Lung (tissue), 12 donors: ENCODE measurements around the gene ZDHHC22. TPM values are rescaled to one million over a fixed set of nuclear protein-coding genes. Genes with fewer than 3 reads are reported as not detected.

Source experiments
- ATAC-seq: fragments of 200-7000 bp; cut with Tn5 transposase; one replicate; pipeline ENCODE4 v1.9.1; 2020; ENCODE audit warnings: moderate number of reproducible peaks; ENCODE audit not compliant: insufficient read depth, low FRiP score
- DNase-seq, 3 donors: peaks; one replicate each; pipeline ENCODE4 v3.0.0-alpha.2; 2013 to 2017
- H3K27ac ChIP-seq, 2 donors: one replicate each; pipeline ENCODE4 v1.5.1; 2013; ENCODE audit warnings: mild to moderate bottlenecking in 2 of 2, moderate library complexity in 2 of 2, control low read depth in 1 of 2, inconsistent platforms in 1 of 2, low read depth in 1 of 2, low read length in 1 of 2
- H3K27me3 ChIP-seq, 3 donors: one replicate each; pipeline ENCODE4 v1.5.1; 2013; ENCODE audit warnings: low read length in 2 of 3; ENCODE audit not compliant: control insufficient read depth in 3 of 3, insufficient read depth in 3 of 3
- H3K36me3 ChIP-seq, 4 donors: one replicate each; pipeline ENCODE4 v1.5.1; 2013; ENCODE audit warnings: low read length in 4 of 4, mild to moderate bottlenecking in 1 of 4, moderate library complexity in 1 of 4; ENCODE audit not compliant: control insufficient read depth in 4 of 4, insufficient read depth in 4 of 4
- H3K4me1 ChIP-seq, 5 donors: one replicate each; pipeline ENCODE4 v1.5.1; 2013; ENCODE audit warnings: low read length in 5 of 5, mild to moderate bottlenecking in 2 of 5, moderate library complexity in 1 of 5; ENCODE audit not compliant: control insufficient read depth in 5 of 5, insufficient read depth in 5 of 5
- H3K4me3 ChIP-seq: one replicate; pipeline ENCODE4 v1.5.1; 2013; ENCODE audit warnings: mild to moderate bottlenecking, control low read depth, moderate library complexity
- H3K9ac ChIP-seq, 2 donors: one replicate each; pipeline ENCODE4 v1.5.1; 2013; ENCODE audit warnings: low read length in 2 of 2, control low read depth in 1 of 2; ENCODE audit not compliant: insufficient read depth in 1 of 2
- H3K9me3 ChIP-seq, 4 donors: one replicate each; pipeline ENCODE4 v1.5.1; 2013; ENCODE audit warnings: low read length in 3 of 4, mild to moderate bottlenecking in 1 of 4, moderate library complexity in 1 of 4; ENCODE audit not compliant: control insufficient read depth in 4 of 4, insufficient read depth in 3 of 4
- WGBS, 2 donors: extraction: QIAGEN DNeasy Blood & Tissue Kit; methylation state at CpG; one replicate each; pipeline ENCODE4 v1.1.7; 2013; 5-methylcytosine and 5-hydroxymethylcytosine counted together
- polyA plus RNA-seq, 2 donors: library from polyadenylated mRNA; stranded (reverse); fragments of 200-250 nt; gene quantifications; one replicate each; pipeline ENCODE4 v1.2.1, GENCODE V29; 2013
- total RNA-seq, 2 donors: library from RNA; depleted of rRNA in 1 of 2; stranded (reverse); fragments of >200 nt in 1 of 2; gene quantifications; one replicate each; pipeline ENCODE4 v1.2.1, GENCODE V29; 2014 to 2021
- TF ChIP-seq, protein P1 (sequence below): IDR thresholded peaks from 2 replicates; pipeline ENCODE4 v1.5.1; 2012; ENCODE audit warnings: mild to moderate bottlenecking; ENCODE audit errors: control extremely low read depth, extremely low read depth
- donor health status: control.
- donor health status: control.
- donor health status: Bipolar disorder and iron deficiency.
- donor health status: healthy.
- donor health status: DM: yes; HTN: yes; CAD: no.

The ZDHHC22 gene
- total and polyA plus RNA-seq, 4 donors = 0.02 TPM; not detected in 3

DNA sequence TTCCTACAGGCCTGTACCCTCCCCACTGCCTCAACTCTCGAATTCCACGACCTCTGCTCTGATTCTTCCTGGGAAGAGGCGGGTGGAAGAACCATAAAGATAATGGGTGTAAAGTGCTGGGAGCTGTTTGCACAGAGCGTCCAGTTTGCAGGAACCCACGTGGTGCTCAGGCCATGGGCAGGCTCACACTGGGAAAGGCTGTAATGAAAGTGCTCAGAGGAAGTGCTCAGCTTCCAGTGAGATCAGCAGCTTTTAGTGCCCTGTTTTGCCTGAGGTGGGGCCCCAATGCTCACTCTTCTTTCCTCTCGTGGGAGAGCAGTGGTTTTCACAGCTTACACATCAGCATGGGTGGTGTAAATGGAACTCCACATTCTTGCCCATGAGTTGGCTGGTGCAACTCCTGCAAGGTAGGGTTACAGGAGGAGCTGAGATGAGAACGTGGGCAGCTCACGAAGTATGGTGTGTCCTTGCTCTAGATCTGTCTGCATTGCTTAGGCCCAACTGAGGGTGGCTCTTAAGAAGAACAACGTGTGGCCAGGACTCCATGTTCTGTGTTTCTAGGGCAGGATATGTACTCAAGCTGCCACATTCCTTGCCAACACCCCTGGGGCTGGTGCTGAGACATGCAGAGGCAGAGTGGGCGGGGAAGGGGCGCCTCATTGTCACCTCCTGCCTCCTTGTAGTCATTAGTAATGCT, 43.0 kb upstream of the ZDHHC22 start:
- 51 to 72% methylated on average over 11 of the region's 11 CpGs for WGBS, 2 donors
- Histone ChIP-seq H3K27me3 (peaks cover 0 to 21% (median 12%) of the 10 kb centered on the region in 3 donors), H3K36me3 (no peaks in the 10 kb centered on the region), H3K9me3 (peaks cover 0 to 3% (median 0%) of the 10 kb centered on the region in 4 donors), H3K4me1 (peaks cover 0 to 10% (median 0%) of the 10 kb centered on the region in 5 donors), H3K27ac (no peak overlapping the region), H3K4me3 (no peak overlapping the region), H3K9ac (no peak overlapping the region)
- ATAC-seq (no peak), DNase-seq (no peak)
- TF ChIP-seq, protein P1, sequence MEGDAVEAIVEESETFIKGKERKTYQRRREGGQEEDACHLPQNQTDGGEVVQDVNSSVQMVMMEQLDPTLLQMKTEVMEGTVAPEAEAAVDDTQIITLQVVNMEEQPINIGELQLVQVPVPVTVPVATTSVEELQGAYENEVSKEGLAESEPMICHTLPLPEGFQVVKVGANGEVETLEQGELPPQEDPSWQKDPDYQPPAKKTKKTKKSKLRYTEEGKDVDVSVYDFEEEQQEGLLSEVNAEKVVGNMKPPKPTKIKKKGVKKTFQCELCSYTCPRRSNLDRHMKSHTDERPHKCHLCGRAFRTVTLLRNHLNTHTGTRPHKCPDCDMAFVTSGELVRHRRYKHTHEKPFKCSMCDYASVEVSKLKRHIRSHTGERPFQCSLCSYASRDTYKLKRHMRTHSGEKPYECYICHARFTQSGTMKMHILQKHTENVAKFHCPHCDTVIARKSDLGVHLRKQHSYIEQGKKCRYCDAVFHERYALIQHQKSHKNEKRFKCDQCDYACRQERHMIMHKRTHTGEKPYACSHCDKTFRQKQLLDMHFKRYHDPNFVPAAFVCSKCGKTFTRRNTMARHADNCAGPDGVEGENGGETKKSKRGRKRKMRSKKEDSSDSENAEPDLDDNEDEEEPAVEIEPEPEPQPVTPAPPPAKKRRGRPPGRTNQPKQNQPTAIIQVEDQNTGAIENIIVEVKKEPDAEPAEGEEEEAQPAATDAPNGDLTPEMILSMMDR = no peak

DNA sequence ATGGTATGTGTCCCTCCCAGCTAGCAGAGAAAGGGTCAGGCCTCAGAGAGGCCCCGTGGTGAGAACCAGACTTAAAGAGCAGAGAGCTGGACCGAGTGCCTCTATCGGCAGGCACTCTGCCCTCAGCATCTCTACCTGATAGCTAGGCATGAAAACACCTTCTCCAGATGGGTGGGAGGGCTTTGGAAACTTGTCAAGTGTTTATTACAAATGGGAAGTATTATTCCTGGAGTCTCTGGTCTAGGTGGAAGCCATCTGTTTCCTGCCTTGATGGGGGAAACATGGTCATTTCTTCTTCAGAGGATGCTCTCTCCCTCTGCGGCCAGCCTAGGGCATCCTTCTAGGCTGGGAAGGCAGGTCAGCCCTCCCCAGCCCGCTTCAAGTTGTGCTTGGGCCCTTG, 42.3 kb upstream of the ZDHHC22 start:
- no peak for DNase-seq
- WGBS, 2 donors = 50 to 54% methylated on average over 5 of the region's 5 CpGs

DNA sequence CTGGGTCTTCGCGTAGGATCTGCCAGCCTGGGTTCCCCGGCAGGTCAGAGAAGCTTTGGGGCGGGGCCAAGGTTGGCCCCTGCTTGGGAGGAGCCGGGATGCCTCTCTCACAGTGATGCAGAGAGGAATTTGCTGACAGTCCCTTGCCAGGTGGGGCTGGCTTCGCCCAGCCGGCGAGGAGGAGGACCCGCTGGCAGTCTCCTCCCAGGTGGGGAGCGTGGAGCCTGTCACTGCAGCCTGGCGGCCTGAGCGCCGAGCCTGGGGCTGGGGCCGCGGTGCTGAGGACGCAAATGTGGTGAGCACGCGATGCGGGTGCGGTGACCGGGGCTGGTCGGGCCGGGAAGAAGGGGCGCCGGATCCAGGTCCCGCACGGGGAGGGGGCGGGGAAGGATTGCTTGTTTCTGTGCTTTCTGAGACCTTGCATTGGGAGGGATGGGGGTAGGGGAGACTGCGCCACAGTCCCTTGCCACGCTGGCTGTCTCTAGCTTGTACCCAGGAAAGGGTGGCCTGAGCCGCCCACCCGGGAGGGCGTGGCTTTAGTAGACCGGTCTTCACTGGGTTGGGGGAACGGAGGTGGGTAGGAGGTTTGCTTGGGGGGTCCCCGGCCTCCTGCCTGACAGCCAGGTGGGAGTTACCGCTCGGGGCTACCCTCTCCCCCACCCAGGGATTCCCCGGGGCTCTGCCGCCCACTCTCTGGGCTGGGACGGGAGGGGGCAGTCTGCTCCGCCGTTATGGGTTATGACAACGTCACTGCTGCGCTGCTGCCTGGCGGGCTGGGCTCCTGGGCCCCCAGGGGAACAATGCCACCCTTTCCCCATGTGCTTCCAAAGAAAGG, 40.2 kb upstream of the ZDHHC22 start, which contains the start of gene TMEM63C:
TMEM63C (plus strand) TSS at position 196 of the 835 bp plus-strand sequence. CDS start 37,016 bp downstream, outside the sequence.
- Histone ChIP-seq H3K4me3 (no peak within 1 kb of the TSS), H3K9ac (no peak within 1 kb of the TSS), H3K36me3 (no peaks in the 10 kb centered on the region), H3K27me3 (peaks cover 0 to 22% (median 8%) of the 10 kb centered on the region in 3 donors), H3K27ac (no peak within 1 kb of the TSS), H3K9me3 (peaks cover 0 to 3% (median 0%) of the 10 kb centered on the region in 4 donors), H3K4me1 (peaks cover 0 to 10% (median 0%) of the 10 kb centered on the region in 5 donors)
- DNase-seq (peak; percentile 32 to 56 (median 35)), ATAC-seq (no peak)
- WGBS, 2 donors = 0 to 2% methylated on average over 37 to 46 of the region's 46 CpGs
- TF ChIP-seq, protein P1 = no peak

More for the DNA sequence above, 42.3 kb upstream of the ZDHHC22 start:
- TF ChIP-seq, protein P1 = no peak
- no peak for ATAC-seq
- H3K27ac ChIP-seq = no peak overlapping the region
- H3K9ac ChIP-seq = no peak overlapping the region
- H3K27me3 ChIP-seq = peaks cover 0 to 18% (median 8%) of the 10 kb centered on the region in 3 donors
- peaks cover 0 to 10% (median 0%) of the 10 kb centered on the region in 5 donors for H3K4me1 ChIP-seq
- no peak overlapping the region for H3K4me3 ChIP-seq
- peaks cover 0 to 3% (median 0%) of the 10 kb centered on the region in 4 donors for H3K9me3 ChIP-seq
- H3K36me3 ChIP-seq = no peaks in the 10 kb centered on the region
